Measurements from ENCODE around the gene CTBP1. TPM values are rescaled to one million over a fixed set of nuclear protein-coding genes. Genes with fewer than 3 reads are reported as not detected.

CTBP1 gene
- polyA plus RNA-seq (46.9 to 74.5 TPM (median 71.9 TPM) in 3 replicates), polyA minus RNA-seq (70.2 to 117 TPM (median 93.3 TPM) in 3 replicates)
- polyA plus RNA-seq (2011; ENCODE audit: low read depth): 40.9 TPM
- 41.4 and 91.5 TPM in 2 replicates for polyA plus RNA-seq (2011; cell fraction: cytosol; rRNA removed)
- 79.7 and 151 TPM in 2 replicates for polyA plus RNA-seq (2011; cell fraction: nucleus; rRNA removed)
- 65.1 and 86.5 TPM in 2 replicates for polyA plus RNA-seq (2012; ENCODE audit: low replicate concordance)
- 250 TPM for polyA minus RNA-seq (2011; cell fraction: cytosol; rRNA and poly(A)+ RNA removed)
- 68.6 and 73.2 TPM in 2 replicates for polyA minus RNA-seq (2011; cell fraction: nucleus; rRNA and poly(A)+ RNA removed)

DNA sequence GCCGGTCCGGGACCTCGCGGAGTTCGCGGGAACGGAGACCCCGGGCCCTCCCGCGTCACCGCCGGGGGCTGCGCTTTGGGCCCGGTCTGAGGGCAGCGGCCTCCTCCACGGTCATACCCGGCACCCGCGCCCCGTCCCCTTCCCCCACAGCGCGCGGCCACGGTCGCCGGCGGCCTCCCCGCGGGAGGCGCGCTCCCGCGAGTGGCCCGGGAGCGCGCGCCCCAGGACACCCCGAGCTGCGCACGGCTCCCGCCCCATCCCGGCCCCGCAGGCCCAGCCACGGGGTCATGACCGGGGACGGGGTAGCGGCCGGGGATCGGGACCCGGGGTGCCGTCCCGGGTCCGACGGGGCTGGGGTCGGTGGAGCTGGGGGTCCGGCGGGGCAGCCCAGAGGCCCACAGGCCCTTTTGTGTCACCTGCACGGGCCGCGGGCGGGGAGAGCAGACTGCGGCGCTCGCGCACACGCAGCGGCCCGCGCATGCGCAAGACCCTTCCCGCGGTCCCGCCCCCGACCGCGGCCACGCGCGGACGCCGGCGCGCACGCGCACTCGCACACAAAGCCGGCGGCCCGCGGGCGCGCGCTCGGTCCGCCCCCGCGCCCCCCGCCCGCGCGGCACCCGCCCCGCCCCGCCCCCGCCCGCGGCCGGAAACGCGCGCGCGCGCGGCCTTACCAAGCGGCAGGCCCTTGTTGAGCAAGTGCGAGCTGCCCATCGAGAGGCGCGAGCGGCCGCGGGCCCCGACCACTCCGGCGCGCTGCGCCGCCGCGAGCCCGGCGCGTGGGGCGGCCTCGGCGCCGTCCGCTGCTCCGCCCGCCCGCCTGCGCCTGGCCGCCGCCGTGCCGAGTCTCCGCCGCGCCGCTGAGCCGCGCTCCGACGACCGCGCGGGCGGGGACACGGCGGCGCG, at the start of gene CTBP1:
TSS of gene CTBP1 (minus strand) at position 886 of the 903 bp plus-strand sequence. CDS start 7,799 bp downstream, outside the sequence.
- Histone ChIP-seq H3K4me2 (ENCODE audit: control insufficient read depth, extremely low read depth, insufficient read depth, low read depth, low read length) (peak within 1 kb of the TSS; percentile 97), H3K9ac (ENCODE audit: control insufficient read depth, extremely low read depth, insufficient read depth, low read length) (peak within 1 kb of the TSS; percentile 89), H4K20me1 (ENCODE audit: control insufficient read depth, extremely low read depth, insufficient read depth, low read length) (peaks cover 19% of the 10 kb centered on the region), H3K4me3 (ENCODE audit: control insufficient read depth in 2 of 3, extremely low read depth in 1 of 3, insufficient read depth in 2 of 3, low read depth in 1 of 3, low read length in 3 of 3) (peak within 1 kb of the TSS; percentile 80 to 95 (median 83)), H3K27ac (ENCODE audit: control insufficient read depth, insufficient read depth, low read length) (peak within 1 kb of the TSS; percentile 76), H3K36me3 (ENCODE audit: control insufficient read depth in 2 of 2, extremely low read depth in 1 of 2, insufficient read depth in 2 of 2, low read length in 2 of 2) (peaks cover 3 to 12% of the 10 kb centered on the region in 2 experiments), H2AFZ (ENCODE audit: control insufficient read depth, low read length) (peak within 1 kb of the TSS; percentile 76), H3K9me3 (ENCODE audit: control insufficient read depth, low read depth, low read length) (peaks cover 10% of the 10 kb centered on the region), H3K27me3 (ENCODE audit: control insufficient read depth, extremely low read depth, insufficient read depth, low read length) (no peaks in the 10 kb centered on the region), H3K4me1 (ENCODE audit: control insufficient read depth, extremely low read depth, insufficient read depth, low read length) (peaks cover 28% of the 10 kb centered on the region), H3K79me2 (ENCODE audit: control insufficient read depth, insufficient read depth, low read length) (peaks cover 49% of the 10 kb centered on the region), H3K9me1 (ENCODE audit: control insufficient read depth, extremely low read depth, insufficient read depth, low read length) (no peaks in the 10 kb centered on the region)
- TF ChIP-seq, protein P1, sequence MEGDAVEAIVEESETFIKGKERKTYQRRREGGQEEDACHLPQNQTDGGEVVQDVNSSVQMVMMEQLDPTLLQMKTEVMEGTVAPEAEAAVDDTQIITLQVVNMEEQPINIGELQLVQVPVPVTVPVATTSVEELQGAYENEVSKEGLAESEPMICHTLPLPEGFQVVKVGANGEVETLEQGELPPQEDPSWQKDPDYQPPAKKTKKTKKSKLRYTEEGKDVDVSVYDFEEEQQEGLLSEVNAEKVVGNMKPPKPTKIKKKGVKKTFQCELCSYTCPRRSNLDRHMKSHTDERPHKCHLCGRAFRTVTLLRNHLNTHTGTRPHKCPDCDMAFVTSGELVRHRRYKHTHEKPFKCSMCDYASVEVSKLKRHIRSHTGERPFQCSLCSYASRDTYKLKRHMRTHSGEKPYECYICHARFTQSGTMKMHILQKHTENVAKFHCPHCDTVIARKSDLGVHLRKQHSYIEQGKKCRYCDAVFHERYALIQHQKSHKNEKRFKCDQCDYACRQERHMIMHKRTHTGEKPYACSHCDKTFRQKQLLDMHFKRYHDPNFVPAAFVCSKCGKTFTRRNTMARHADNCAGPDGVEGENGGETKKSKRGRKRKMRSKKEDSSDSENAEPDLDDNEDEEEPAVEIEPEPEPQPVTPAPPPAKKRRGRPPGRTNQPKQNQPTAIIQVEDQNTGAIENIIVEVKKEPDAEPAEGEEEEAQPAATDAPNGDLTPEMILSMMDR (optimal IDR thresholded peaks at IDR 0.05 in 1 of 3, IDR thresholded peaks at IDR 0.05 in 1 of 3, conservative IDR thresholded peaks at IDR 0.05 in 1 of 3; ENCODE audit: extremely low read depth in 1 of 3, insufficient read depth in 2 of 3, low read length in 3 of 3): no peak
- no peak for TF ChIP-seq EZH2 (IDR thresholded peaks at IDR 0.05; ENCODE audit: low read length)
- dilution Hi-C loops (cut with MboI; ENCODE audit: extremely low pct_ligation_motif_present, low sequenced_read_pairs): no loop called here
- no peak for DNase-seq (ENCODE audit: low read depth, low spot score)
- no peak for FAIRE-seq

DNA sequence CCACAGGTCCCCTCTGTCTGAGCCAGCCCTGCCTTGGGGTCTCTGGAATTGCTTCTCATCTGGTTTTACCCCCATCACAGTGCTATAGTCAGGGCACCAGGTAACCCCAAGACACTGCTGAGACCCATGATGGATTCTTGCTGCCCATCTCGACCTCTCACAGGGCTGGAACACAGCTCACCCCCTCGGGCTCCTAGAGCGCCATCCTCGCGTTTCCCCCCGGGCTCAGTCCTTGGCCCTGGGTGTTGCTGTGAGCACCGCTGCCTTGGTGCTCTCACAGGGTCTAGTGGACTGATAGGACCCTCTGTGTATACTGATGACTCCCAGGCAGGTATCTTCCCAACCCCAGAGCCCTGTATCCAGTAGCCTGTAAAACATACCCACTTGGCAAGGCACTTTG, 49.5 kb upstream of the CTBP1 start:
- no peak overlapping the region for H2AFZ ChIP-seq (ENCODE audit: control insufficient read depth, low read length)
- no peaks in the 10 kb centered on the region for H3K9me1 ChIP-seq (ENCODE audit: control insufficient read depth, extremely low read depth, insufficient read depth, low read length)
- FAIRE-seq (no peak), DNase-seq (ENCODE audit: low read depth, low spot score) (no peak)
- no peak overlapping the region for H3K27ac ChIP-seq (ENCODE audit: control insufficient read depth, insufficient read depth, low read length)
- H3K27me3 ChIP-seq (ENCODE audit: control insufficient read depth, extremely low read depth, insufficient read depth, low read length): no peaks in the 10 kb centered on the region
- H3K9ac ChIP-seq (ENCODE audit: control insufficient read depth, extremely low read depth, insufficient read depth, low read length): no peak overlapping the region
- peaks cover 24 to 38% of the 10 kb centered on the region in 2 experiments for H3K36me3 ChIP-seq (ENCODE audit: control insufficient read depth in 2 of 2, extremely low read depth in 1 of 2, insufficient read depth in 2 of 2, low read length in 2 of 2)
- no peak overlapping the region for H3K4me3 ChIP-seq (ENCODE audit: control insufficient read depth in 2 of 3, extremely low read depth in 1 of 3, insufficient read depth in 2 of 3, low read depth in 1 of 3, low read length in 3 of 3)
- H4K20me1 ChIP-seq (ENCODE audit: control insufficient read depth, extremely low read depth, insufficient read depth, low read length): peaks cover 8% of the 10 kb centered on the region
- peaks cover 34% of the 10 kb centered on the region for H3K4me1 ChIP-seq (ENCODE audit: control insufficient read depth, extremely low read depth, insufficient read depth, low read length)
- dilution Hi-C loops (cut with MboI; ENCODE audit: extremely low pct_ligation_motif_present, low sequenced_read_pairs): no loop called here
- peaks cover 92% of the 10 kb centered on the region for H3K79me2 ChIP-seq (ENCODE audit: control insufficient read depth, insufficient read depth, low read length)
- TF ChIP-seq, protein P1 (optimal IDR thresholded peaks at IDR 0.05 in 1 of 3, IDR thresholded peaks at IDR 0.05 in 1 of 3, conservative IDR thresholded peaks at IDR 0.05 in 1 of 3; ENCODE audit: extremely low read depth in 1 of 3, insufficient read depth in 2 of 3, low read length in 3 of 3): no peak
- TF ChIP-seq EZH2 (IDR thresholded peaks at IDR 0.05; ENCODE audit: low read length): no peak
- H3K9me3 ChIP-seq (ENCODE audit: control insufficient read depth, low read depth, low read length): no peaks in the 10 kb centered on the region
- no peak overlapping the region for H3K4me2 ChIP-seq (ENCODE audit: control insufficient read depth, extremely low read depth, insufficient read depth, low read depth, low read length)

Measured in keratinocyte (primary cell).